Cerebellar cortex (tissue), 1 donor: ENCODE measurements around the gene MAGED1.

Experiments used
- DNase-seq: peaks from one replicate; pipeline ENCODE4 v3.0.0-alpha.2; 2015; ENCODE audit warnings: low spot score

MAGED1 gene, protein sequence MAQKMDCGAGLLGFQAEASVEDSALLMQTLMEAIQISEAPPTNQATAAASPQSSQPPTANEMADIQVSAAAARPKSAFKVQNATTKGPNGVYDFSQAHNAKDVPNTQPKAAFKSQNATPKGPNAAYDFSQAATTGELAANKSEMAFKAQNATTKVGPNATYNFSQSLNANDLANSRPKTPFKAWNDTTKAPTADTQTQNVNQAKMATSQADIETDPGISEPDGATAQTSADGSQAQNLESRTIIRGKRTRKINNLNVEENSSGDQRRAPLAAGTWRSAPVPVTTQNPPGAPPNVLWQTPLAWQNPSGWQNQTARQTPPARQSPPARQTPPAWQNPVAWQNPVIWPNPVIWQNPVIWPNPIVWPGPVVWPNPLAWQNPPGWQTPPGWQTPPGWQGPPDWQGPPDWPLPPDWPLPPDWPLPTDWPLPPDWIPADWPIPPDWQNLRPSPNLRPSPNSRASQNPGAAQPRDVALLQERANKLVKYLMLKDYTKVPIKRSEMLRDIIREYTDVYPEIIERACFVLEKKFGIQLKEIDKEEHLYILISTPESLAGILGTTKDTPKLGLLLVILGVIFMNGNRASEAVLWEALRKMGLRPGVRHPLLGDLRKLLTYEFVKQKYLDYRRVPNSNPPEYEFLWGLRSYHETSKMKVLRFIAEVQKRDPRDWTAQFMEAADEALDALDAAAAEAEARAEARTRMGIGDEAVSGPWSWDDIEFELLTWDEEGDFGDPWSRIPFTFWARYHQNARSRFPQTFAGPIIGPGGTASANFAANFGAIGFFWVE

DNA sequence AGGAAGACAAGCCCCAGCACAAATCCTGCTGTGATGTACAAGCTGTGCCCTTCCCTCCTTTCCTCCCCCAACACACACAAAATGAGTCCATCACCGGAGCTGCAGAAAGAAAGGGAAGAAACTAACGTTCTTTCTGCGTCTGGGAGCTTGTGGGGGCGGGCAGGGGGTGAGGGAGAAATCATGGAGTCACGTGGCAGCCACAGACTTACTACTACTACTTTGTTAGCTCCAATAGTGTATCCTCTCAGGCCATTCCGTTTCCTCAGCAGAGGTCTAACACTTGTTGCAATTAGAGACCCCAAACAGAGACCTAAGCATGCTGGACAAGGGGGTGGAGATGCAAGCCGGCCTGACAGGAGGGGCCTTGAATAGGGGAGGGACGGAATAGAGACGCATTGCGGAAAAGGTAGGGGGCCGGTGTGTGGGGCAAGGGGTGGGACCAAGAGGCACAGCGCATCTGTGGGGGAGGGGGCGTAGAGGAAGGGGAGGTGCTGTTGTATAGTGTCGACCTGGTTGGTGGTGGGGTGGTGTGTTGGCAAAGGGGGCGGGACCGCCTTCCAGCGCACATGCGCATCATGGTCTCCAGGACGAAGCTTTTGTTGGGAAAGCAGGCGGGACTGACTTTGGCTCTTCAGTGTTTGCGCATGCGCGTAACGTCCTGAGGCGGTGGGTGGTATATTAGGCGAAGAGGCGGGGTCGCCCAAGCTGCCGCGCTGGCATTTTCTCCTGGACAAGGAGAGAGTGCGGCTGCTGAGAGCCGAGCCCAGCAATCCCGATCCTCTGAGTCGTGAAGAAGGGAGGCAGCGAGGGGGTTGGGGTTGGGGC, at the start of gene MAGED1:
Gene MAGED1, plus strand, starts transcription at position 703 of the 825 bp plus-strand sequence. CDS start 682 bp downstream, outside the sequence.
- peak; percentile 94 for DNase-seq

DNA sequence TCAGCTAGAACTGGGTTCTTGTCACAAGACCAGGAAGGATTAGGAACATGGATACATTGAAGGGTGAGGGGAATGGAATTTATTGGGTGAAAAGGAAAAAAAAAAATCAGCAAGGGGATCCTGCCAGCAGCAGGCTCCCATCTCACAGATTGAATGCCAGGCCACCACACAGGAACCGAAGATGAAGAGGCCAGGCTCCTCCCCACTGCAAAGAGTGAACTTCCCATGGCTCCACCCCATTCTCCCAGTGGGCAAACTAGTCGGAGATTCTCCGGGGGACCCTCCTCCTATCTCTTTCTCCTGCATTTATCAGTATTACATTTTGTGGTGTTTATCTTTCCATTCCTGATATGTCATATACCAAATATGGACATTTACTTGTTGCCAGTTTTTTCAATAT, 46.0 kb upstream of the MAGED1 start:
- no peak for DNase-seq

DNA sequence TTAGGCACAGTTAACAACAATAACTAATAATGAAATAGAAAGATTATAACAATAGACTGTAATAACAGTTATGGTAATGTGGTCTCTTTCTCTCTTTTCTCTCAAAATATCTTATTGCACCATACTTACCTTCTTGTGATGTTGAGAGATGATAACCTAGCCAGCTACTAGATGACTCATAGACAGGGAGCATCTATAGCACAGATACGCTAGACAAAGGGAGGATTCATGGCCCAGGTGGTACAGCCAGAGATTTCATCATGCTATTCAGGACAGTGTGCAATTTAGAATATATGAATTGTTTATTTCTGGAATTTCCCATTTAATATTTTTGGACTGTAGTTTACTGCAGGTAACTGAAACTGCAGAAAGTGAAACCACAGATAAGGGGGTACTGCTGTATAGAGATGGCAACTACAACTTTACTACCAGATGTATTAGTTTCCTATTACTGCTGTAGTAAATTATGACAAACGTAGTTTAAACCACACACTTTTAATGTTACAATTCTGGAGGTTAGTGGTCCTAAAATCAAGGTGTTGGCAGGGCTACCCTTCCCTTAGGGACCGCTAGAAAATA, 41.8 kb upstream of the MAGED1 start:
- DNase-seq: no peak

DNA sequence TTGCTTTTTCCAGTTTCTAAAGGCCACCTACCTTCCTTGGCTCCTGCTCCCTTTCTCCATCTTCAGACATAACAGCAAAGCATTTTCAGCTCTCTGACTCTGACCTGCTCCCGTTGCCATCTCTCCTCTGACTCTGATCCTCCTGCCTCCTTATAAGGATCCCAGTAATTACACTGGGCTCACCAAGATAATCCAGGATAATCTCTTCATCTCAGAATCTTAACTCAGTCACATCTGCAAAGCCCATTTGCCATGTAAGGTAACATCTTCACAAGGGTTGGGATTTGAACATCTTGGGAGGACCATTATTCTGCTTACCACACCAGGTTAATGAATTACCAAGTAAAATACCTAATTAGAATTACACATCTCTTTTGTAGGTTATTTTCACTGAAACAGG, 41.3 kb upstream of the MAGED1 start:
- DNase-seq: no peak

DNA sequence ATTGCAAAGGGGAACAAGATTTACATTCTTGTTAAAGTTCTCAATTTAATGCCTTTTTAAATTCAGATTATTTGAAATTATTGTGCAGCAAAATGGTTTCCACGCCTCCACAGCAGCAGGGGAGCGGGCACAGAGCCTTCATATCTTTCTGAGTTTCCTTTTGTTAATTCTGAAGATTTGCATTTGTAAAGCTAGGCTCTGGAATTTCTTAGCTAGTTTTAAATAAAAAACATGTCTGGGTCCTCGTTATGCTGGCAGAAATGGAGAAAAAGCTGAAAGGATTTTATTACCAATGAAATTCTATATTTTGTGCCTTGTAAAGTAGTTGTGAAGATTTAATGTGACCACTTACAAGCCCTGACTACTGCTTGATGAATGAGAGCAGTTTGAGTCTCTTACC, 40.8 kb upstream of the MAGED1 start:
- no peak for DNase-seq

DNA sequence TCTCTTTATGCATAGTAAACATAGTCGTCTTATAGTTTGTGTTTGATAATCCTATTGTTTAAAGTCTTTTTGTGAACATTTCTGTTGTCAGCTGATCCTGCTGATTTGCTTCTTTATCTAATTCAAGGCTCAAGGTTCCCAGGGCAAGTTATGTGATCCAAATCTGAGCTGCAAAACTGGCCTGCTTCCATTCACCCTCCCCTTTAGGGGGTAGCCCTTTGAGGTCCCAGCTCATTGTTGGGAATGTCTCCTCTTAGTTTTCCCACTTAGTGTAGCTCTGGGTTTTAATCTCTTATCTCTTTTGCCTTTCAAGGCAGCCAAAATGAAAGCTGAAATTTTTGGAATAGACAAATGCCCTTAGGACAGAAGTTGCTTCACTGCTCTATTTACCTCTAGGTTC, 40.2 kb upstream of the MAGED1 start:
- no peak for DNase-seq

DNA sequence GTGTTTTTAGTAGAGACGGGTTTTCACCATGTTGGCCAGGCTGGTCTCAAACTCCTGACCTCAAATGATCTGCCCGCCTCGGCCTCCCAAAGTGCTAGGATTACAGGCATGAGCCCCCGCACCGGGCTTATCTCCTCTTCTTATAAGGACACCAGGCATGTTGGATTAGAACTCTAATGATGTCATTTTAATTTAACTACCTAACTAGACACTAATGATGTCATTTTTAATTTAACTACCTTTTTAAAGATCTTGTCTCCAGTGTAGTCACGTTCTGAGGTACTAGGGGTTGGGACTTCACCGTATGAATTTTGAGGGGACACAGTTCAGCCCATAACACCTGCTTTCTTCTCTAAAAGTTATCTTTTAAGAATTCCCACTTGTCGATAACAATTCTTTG, 37.7 kb upstream of the MAGED1 start:
- no peak for DNase-seq

DNA sequence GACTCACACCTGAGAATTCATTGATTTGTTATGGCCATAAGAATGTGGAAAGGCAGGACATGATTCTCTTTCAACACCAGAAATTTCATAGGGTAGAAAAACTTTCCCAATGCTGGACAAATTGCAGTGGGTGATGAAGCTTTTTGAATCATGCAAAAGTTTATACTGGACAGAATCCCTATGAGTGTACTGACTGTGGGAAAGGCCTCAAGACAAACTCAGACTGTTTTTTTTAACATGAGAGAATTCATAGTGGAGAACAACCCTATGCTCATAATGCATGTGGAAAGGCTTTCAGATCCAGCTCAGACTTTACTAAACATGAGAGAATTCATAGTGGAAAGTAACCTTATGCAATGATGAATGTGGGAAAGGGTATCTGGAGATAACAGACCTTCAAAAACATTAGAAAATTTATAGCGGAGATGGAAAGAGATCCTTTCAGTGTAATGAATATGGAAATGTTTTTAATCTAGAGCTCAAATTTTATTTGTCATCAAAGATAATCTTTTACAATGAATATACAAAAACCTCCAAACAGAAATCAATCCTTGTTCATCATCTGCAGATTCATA, 36.2 kb upstream of the MAGED1 start:
- DNase-seq: no peak

DNA sequence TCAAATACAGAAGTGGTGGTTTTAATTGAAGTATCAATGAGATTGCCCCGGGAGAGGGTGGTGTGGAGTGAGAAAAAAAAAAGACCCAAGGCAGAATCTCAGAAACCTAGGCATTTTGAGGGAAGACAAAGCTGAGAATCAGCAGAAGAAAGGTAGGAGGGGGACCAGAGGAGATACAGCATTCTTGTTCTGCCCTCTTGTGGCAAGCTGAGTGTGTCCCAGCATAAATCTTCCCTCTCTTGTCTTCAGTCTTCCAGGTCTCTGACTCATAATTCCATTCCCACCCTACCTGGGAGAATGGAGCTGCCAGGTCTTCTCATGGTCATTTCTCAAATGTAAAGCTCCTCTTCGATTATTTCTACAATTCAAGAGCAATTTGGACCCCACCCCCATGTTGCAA, 32.7 kb upstream of the MAGED1 start:
- DNase-seq: peak; percentile 62

DNA sequence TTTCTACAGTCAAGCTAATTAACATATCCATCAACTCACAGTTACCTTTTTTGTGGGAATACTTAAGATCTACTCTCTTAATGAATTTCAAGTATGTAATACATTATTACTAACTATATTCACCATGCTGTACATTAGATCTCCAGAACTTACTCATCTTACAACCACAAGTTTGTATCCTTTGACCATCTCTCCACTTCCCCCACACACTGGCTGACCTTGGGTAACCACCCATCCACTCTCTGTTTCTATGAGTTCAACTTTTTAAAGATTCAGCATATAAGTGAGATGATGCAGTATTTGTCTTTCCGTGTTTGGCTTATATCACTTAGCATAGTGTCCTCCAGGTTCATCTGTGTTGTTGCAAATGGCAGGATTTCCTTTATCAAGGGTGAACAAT, 30.5 kb upstream of the MAGED1 start:
- no peak for DNase-seq

DNA sequence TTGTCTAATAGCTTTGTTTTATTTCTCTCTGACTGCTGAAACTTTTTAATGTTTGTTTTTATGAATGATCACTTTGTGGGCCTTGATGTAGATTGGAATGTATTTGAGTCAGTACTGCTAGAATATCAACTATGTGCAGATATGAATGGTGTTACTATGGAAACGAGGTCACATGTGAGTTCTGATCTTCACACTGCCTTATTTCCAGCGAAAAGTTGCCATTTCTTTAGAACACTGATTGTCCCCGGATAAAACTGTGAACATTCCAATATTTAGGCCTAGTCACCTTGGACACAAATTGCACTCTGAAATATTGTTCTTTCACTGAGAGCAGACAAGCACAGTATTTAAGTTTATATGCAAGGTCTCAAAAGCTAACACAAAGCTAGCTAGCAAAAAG, 27.2 kb upstream of the MAGED1 start:
- no peak for DNase-seq

DNA sequence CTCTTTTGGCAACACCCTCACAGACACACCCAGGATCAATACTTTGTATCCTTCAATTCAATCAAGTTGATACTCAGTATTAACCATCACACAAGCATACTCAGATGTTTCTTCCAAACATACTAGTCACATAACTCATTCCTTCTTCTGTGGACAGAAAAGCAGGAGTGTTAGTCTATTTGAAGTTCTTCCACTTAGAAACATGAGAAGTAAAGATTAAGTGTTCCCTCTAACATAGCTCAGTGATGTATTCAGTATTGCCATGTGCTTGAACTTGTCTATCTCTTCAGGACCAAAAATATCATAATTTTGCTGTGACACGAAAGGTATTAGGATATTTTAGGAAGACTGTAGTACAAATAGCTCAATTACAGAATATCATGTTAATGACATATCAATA, 25.8 kb upstream of the MAGED1 start:
- DNase-seq: no peak

DNA sequence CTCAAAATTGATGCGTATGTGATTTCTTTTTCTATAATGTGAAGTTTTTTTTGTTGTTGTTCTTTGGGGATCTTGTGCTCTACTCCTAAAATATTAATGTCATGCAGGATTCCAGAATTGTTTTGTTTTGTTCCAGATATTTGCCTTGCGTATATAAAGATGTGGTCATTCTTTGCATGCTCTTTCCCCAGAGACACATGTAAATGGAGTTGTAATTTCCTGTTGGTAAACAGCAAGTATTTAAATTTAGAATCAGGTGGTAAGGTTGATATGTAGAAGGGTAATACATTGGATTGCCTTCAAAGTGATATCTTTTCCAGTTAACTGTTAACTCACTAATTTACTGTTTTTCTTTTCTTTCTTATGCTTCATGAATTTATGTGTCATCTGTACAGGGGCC, 23.1 kb upstream of the MAGED1 start:
- no peak for DNase-seq

DNA sequence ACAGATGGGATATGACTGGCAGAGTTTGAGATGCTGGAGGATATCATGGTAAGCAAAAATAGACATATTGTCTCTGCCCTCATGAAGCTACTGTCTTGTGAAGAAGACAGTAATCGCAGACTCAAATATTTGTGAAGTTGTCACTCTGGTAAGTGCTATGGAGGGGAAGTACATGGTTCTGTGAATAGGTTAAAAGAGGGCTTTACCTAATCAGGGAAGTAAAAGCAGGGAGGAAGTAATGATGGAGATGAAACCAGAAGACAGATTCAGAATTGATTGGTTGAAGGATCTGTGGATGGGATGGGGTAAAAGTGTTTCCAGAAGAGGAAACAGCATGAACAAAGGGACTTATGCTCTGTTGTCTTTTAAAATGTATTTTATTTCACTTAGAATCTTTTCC, 19.3 kb upstream of the MAGED1 start:
- no peak for DNase-seq

DNA sequence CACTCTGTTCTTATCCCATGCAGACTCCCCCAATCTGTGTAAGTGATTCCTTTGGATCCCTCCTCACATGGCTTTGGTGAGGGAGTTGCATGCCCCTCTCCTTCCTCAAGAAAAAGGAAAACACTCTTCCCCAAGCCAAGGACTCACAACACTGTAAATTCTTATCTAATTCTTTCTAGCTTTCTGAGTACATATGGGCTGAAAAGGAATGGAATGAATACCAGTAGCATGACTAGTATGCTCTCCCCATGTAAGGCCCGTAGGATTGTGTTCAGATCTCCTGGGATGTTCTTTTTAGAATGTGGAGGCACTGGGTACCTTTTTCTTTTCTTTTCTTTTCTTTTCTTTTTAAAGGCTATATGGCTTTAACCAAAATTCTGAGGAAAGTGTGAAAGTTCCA, 17.0 kb upstream of the MAGED1 start:
- DNase-seq: no peak

DNA sequence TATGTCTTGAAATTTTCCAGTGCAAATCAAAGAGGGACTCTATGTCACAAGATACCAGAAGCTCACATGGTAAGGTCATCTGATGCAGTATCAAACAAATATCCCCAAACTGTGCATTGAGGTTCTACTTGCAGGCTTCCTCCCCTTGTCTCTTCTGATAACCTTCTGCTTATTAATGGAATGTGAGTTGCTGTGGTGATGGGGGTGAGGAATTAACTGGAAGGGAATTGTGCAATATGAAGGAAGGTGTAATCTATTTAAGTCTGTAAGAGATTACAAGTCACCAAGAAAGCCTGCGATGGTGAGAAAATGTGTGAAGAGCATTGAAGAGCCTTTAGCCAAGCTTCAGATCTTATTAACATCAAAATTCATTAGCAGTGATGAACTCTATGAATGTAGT, 15.4 kb upstream of the MAGED1 start:
- DNase-seq: no peak

DNA sequence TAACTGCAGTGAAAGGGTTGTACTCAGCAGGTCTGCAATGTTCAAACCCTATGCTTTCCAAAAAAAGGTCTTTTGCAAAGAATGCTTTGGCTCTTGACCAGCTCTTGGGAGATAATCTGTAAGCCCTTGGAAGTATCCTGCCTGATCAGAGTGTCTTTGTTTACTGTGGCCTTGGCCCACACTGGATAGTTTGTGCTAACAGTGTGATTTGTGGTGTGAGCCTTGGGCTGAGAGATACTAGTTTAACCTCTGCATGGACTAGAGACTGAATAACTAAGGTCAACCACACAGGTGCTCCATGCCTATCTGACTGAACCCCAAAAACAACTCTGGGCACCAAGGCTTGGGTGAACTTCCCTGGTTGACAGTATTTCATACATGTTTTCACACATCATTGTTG, 3.6 kb upstream of the MAGED1 start:
- DNase-seq: no peak

DNA sequence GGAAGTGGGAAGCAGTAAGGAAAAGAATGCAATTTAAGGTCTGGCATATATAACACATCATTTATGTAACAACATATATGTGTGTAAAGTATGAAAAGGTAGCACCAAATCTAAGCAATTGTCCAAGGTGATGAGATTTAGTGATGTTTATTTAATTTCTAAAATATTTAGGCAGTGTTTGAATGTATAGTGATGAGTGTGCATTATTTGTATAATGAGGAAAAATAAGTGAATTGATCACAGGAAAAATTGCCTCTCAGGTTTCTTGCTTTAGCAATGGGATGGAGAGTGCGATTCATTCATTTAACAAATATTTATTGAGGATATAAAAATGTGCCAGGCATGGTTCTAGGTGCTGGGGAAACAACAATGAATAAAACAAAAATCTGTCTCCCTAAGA, 2.2 kb upstream of the MAGED1 start:
- DNase-seq: no peak

DNA sequence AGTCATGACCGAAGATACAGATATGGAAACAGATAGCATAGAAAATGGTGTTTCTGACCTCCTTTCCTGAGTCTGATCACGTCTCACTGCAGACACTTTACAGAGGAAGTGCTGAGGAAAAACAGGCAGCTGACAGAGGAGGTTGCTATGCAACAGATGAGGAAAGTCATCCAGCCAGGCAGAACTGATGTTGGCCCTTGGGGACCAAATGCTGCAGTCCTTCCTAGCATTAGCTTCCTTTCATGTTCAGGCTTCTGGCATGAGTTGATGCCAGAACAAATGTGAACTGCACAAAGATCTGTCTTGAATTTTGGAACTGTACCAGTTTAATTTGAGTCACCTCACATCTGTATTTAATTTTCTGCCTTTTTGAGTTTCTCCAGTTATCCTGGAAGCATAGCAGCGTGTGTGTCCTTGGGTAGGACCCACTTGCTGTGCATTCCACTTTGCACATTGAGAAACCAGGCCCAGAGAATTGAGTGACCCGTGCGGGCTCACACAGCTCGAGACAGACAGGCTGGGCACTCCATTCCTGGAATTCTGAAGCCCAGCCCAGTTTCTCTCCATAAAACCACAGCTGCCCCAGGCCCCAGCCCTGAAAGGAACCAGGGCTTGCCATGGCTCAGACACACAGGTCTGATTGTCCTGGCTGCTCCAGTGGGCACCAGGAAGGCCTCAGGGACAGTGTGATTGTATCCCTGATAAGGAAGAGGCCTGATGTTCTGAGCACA, 1.4 kb upstream of the MAGED1 start:
- peak; percentile 6 for DNase-seq

DNA sequence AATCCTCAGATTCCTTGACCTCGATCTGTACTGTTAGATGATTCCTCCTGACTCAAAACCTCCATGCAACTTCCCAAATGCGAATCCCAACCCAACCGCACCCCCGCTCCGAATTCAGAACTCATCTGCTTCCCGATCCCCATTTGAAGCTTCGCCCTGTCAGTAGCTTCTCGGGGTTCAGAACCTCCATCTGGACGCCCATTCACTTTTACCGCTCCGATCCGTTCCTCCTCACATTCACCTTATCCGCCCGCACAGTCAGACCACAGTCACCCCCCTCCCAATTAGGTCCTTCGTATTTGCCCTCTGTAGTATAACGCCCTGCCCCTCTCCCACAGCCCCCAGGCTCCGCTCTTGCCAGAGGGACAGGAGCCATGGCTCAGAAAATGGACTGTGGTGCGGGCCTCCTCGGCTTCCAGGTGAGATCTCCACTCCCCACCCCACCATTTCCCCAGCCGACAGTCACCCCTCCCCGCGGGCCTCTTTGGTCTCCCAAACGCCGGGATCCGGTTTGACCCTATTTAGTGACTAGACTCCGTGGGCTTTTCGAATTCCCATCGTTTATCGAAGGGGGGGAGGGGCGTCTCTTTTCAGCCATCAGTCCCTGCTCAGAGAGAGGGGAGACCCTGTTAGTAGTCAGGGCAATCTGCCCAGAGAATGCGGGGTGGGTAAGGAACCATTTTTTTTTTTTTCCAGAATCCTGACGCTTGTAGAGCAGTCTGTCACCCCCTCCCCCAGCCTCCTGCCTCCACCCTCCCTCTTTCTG, 691 bp downstream of the MAGED1 start:
- DNase-seq: peak; percentile 33
